WTC11 (cell line): ENCODE data around the gene SULT6B1. TPM values are rescaled to one million over a fixed set of nuclear protein-coding genes. Genes with fewer than 3 reads are reported as not detected.
"Not testable (repeated sequence)": the region's sequence is repeated elsewhere in the genome, so short reads cannot be mapped to it uniquely, and the experiment has no call there.

ENCODE experiments used
- ATAC-seq: fragments of 200-7000 bp; cut with Tn5 transposase; 2 replicates; pipeline ENCODE4 v1.10.0; 2021; ENCODE audit warnings: mild to moderate bottlenecking, moderate library complexity
- CTCF ChIA-PET: fragments of 300-600 bp; sonication (Branson Sonifier 250); formaldehyde crosslinking; loops from one replicate; lab custom pipeline; 2021; ENCODE audit warnings: antibody characterized with exemption; lab: Charles Lee
- POLR2A ChIA-PET: fragments of 350-600 bp; sonication (Branson Sonifier 250); formaldehyde crosslinking; loops from one replicate; lab custom pipeline; 2021; ENCODE audit warnings: antibody characterized with exemption; lab: Charles Lee
- DNase-seq: peaks from one replicate; pipeline ENCODE4 v3.0.0; 2021; ENCODE audit warnings: low spot score
- H3K27ac Mint-ChIP-seq: 2 replicates; pipeline ENCODE4 v1.8.0; 2021; ENCODE audit warnings: mixed read lengths
- H3K27me3 Mint-ChIP-seq: 2 replicates; pipeline ENCODE4 v1.8.0; 2021; ENCODE audit warnings: low read depth, mild to moderate bottlenecking, moderate library complexity, mixed read lengths
- H3K36me3 Mint-ChIP-seq: 2 replicates; pipeline ENCODE4 v1.8.0; 2021; ENCODE audit warnings: mixed read lengths
- H3K4me1 Mint-ChIP-seq: 2 replicates; pipeline ENCODE4 v1.8.0; 2022; ENCODE audit warnings: mixed read lengths
- H3K4me3 Mint-ChIP-seq: 2 replicates; pipeline ENCODE4 v1.8.0; 2021; ENCODE audit warnings: mild to moderate bottlenecking, moderate library complexity, mixed read lengths
- H3K9me3 Mint-ChIP-seq: 2 replicates; pipeline ENCODE4 v1.8.0; 2021; ENCODE audit warnings: mixed read lengths
- ETV6 ChIP-seq: sonication (generic); formaldehyde crosslinking; IDR thresholded peaks from 2 replicates; pipeline ENCODE4 v1.8.1; 2022; ENCODE audit warnings: mild to moderate bottlenecking, missing genetic modification reagents
- FOXK1 ChIP-seq: sonication (generic); formaldehyde crosslinking; IDR thresholded peaks from 2 replicates; pipeline ENCODE4 v1.8.0; 2022; ENCODE audit warnings: mild to moderate bottlenecking, moderate library complexity, missing genetic modification reagents
- GTF2I ChIP-seq: fragments of 250-450 bp; sonication (Bioruptor Pico); conservative IDR thresholded peaks from 2 replicates; pipeline ENCODE4 v1.4.0; 2021; ENCODE audit warnings: mild to moderate bottlenecking
- MXD4 ChIP-seq: fragments of 250-450 bp; sonication (Bioruptor Pico); IDR thresholded peaks from 2 replicates; pipeline ENCODE4 v1.8.0; 2021; ENCODE audit warnings: mild to moderate bottlenecking, moderate library complexity, borderline replicate concordance
- OVOL2 ChIP-seq: fragments of 250-450 bp; sonication (Bioruptor Pico); IDR thresholded peaks from 2 replicates; pipeline ENCODE4 v1.9.0; 2021; ENCODE audit warnings: mild to moderate bottlenecking, borderline replicate concordance
- SMAD3 ChIP-seq: sonication (generic); formaldehyde crosslinking; IDR thresholded peaks from 2 replicates; pipeline ENCODE4 v1.8.0; 2022; ENCODE audit warnings: missing genetic modification reagents, mild to moderate bottlenecking, borderline replicate concordance
- SOX15 ChIP-seq: fragments of 250-450 bp; sonication (Bioruptor Pico); IDR thresholded peaks from 2 replicates; pipeline ENCODE4 v1.9.0; 2021; ENCODE audit warnings: mild to moderate bottlenecking
- TEAD1 ChIP-seq: sonication (generic); formaldehyde crosslinking; IDR thresholded peaks from 2 replicates; pipeline ENCODE4 v1.8.0; 2022; ENCODE audit warnings: mild to moderate bottlenecking, missing genetic modification reagents
- ZNF416 ChIP-seq: fragments of 250-450 bp; sonication (Bioruptor Pico); IDR thresholded peaks from 2 replicates; pipeline ENCODE4 v1.9.0; 2021; ENCODE audit warnings: mild to moderate bottlenecking, inconsistent platforms
- total RNA-seq: library from RNA; stranded (reverse); gene quantifications from 3 replicates; pipeline ENCODE4 v1.2.3, GENCODE V29; 2021
- TF ChIP-seq, protein P1 (sequence below): sonication (generic); formaldehyde crosslinking; IDR thresholded peaks from 2 replicates; pipeline ENCODE4 v1.8.0; 2023; ENCODE audit warnings: missing genetic modification reagents
- TF ChIP-seq, protein P2 (sequence below): sonication (generic); formaldehyde crosslinking; IDR thresholded peaks from 2 replicates; pipeline ENCODE4 v1.8.0; 2022; ENCODE audit warnings: mild to moderate bottlenecking, missing genetic modification reagents
- TF ChIP-seq, protein P3 (sequence below): sonication (generic); formaldehyde crosslinking; IDR thresholded peaks from 2 replicates; pipeline ENCODE4 v1.8.1; 2023; ENCODE audit warnings: mild to moderate bottlenecking, missing genetic modification reagents, moderate library complexity
- TF ChIP-seq, protein P4 (sequence below): sonication (generic); formaldehyde crosslinking; IDR thresholded peaks from 2 replicates; pipeline ENCODE4 v1.8.0; 2022; ENCODE audit warnings: mild to moderate bottlenecking, missing genetic modification reagents
- TF ChIP-seq, protein P5 (sequence below): fragments of 250-450 bp; sonication (Bioruptor Pico); IDR thresholded peaks from 2 replicates; pipeline ENCODE4 v1.9.0; 2021; ENCODE audit warnings: mild to moderate bottlenecking, borderline replicate concordance
- TF ChIP-seq, protein P6 (sequence below): fragments of 250-450 bp; sonication (Bioruptor Pico); IDR thresholded peaks from 2 replicates; pipeline ENCODE4 v1.8.0; 2021; ENCODE audit warnings: mild to moderate bottlenecking

Gene SULT6B1
- total RNA-seq, 1 experiment from 2014 or later, result not detected

DNA sequence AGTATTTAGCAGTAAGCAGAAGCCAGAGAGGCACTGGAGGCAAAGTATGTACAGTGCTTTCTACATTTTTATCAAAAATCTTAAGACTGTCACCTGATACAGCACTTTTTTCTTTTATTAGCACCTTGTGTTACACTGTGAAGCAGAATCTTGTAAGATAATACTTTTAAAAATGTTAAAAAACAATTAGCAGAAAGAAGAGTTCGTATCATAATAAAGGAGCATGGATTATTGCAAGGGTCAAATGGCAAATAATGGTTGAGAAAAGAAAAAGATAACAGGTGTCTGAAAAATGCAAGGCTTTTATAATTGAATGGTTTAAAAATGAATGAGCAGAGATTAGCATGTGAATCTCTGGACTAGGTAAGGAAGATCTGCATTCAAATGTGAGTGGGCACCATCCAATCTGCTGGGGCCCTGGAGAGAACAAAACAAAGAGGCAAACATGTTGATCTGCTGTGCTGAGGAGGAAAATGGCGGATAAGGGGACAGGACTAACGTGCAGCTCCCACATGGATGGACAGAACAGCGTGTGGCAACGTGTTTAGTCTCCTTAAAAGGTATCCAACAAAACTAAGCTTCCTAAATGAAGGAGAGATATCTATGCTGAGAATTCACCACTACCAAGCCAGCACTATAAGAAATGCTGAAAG lies 17.3 kb upstream of the SULT6B1 start:
- no peaks in the 10 kb centered on the region; the same call in 1 of the 2 replicates for H3K27me3 Mint-ChIP-seq

DNA sequence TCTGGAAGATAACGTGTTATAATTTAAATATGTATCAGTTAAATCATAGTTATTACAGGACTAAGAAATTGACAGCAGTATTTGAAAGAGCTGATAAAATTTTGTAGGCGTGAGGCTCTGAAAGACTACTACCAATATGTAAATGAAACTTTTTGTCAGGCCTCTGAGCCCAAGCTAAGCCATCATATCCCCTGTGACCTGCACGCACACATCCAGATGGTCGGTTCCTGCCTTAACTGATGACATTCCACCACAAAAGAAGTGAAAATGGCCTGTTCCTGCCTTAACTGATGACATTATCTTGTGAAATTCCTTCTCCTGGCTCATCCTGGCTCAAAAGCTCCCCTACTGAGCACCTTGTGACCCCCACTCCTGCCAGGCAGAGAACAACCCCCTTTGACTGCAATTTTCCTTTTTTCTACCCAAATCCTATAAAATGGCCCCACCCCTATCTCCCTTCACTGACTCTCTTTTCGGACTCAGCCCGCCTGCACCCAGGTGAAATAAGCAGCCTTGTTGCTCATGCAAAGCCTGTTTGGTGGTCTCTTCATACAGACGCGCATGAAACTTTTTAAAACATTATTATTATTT lies 16.7 kb upstream of the SULT6B1 start:
- H3K27me3 Mint-ChIP-seq, result not testable (repeated sequence)
- H3K27ac Mint-ChIP-seq, result peak overlapping the region; percentile 96
- TF ChIP-seq TEAD1 (CRISPR knock-in tag), result peak; percentile 76; the same call in 1 of the 2 replicates
- TF ChIP-seq, protein P1, sequence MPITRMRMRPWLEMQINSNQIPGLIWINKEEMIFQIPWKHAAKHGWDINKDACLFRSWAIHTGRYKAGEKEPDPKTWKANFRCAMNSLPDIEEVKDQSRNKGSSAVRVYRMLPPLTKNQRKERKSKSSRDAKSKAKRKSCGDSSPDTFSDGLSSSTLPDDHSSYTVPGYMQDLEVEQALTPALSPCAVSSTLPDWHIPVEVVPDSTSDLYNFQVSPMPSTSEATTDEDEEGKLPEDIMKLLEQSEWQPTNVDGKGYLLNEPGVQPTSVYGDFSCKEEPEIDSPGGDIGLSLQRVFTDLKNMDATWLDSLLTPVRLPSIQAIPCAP (CRISPR knock-in tag), result peak; percentile 79; the same call in 1 of the 2 replicates
- TF ChIP-seq, all 79 proteins: peak for 2; not testable (repeated sequence) for 77
- Mint-ChIP-seq H3K4me1 (peaks cover 66% of the 10 kb centered on the region), H3K36me3 (peaks cover 98% of the 10 kb centered on the region), H3K9me3 (peaks cover 55% of the 10 kb centered on the region), H3K4me3 (peak overlapping the region; percentile 6)
- ATAC-seq (peak; percentile 8), DNase-seq (peak; percentile 25)
- CTCF ChIA-PET, result interaction anchor here (0.8 to 1.3 kb wide), 2 partner anchors 14 to 25 kb away, joined by 3 to 4 read pairs; no protein-coding TSS in a partner anchor
- POLR2A ChIA-PET, result not testable (repeated sequence)

More for the DNA sequence above, 17.3 kb upstream of the SULT6B1 start:
- H3K4me1 Mint-ChIP-seq, result peaks cover 63% of the 10 kb centered on the region
- H3K27ac Mint-ChIP-seq, result peak overlapping the region; percentile 96
- POLR2A ChIA-PET, result no interaction called here
- H3K9me3 Mint-ChIP-seq, result peaks cover 60% of the 10 kb centered on the region
- no peak for TF ChIP-seq OVOL2 (CRISPR knock-in tag)
- TF ChIP-seq, protein P2, sequence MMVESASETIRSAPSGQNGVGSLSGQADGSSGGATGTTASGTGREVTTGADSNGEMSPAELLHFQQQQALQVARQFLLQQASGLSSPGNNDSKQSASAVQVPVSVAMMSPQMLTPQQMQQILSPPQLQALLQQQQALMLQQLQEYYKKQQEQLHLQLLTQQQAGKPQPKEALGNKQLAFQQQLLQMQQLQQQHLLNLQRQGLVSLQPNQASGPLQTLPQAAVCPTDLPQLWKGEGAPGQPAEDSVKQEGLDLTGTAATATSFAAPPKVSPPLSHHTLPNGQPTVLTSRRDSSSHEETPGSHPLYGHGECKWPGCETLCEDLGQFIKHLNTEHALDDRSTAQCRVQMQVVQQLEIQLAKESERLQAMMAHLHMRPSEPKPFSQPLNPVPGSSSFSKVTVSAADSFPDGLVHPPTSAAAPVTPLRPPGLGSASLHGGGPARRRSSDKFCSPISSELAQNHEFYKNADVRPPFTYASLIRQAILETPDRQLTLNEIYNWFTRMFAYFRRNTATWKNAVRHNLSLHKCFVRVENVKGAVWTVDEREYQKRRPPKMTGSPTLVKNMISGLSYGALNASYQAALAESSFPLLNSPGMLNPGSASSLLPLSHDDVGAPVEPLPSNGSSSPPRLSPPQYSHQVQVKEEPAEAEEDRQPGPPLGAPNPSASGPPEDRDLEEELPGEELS, result 0 out of 2 replicates have a peak, but pooled peaks have one; percentile 37
- TF ChIP-seq MXD4 (CRISPR knock-in tag), result no peak
- TF ChIP-seq, protein P3, sequence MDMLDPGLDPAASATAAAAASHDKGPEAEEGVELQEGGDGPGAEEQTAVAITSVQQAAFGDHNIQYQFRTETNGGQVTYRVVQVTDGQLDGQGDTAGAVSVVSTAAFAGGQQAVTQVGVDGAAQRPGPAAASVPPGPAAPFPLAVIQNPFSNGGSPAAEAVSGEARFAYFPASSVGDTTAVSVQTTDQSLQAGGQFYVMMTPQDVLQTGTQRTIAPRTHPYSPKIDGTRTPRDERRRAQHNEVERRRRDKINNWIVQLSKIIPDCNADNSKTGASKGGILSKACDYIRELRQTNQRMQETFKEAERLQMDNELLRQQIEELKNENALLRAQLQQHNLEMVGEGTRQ (CRISPR knock-in tag), result no peak
- TF ChIP-seq, protein P4, sequence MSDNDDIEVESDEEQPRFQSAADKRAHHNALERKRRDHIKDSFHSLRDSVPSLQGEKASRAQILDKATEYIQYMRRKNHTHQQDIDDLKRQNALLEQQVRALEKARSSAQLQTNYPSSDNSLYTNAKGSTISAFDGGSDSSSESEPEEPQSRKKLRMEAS, result peak; percentile 84
- peak; percentile 57; the same call in 1 of the 2 replicates for TF ChIP-seq TEAD1 (CRISPR knock-in tag)
- peak; percentile 40; the same call in 1 of the 2 replicates for TF ChIP-seq FOXK1 (CRISPR knock-in tag)
- TF ChIP-seq, protein P5, sequence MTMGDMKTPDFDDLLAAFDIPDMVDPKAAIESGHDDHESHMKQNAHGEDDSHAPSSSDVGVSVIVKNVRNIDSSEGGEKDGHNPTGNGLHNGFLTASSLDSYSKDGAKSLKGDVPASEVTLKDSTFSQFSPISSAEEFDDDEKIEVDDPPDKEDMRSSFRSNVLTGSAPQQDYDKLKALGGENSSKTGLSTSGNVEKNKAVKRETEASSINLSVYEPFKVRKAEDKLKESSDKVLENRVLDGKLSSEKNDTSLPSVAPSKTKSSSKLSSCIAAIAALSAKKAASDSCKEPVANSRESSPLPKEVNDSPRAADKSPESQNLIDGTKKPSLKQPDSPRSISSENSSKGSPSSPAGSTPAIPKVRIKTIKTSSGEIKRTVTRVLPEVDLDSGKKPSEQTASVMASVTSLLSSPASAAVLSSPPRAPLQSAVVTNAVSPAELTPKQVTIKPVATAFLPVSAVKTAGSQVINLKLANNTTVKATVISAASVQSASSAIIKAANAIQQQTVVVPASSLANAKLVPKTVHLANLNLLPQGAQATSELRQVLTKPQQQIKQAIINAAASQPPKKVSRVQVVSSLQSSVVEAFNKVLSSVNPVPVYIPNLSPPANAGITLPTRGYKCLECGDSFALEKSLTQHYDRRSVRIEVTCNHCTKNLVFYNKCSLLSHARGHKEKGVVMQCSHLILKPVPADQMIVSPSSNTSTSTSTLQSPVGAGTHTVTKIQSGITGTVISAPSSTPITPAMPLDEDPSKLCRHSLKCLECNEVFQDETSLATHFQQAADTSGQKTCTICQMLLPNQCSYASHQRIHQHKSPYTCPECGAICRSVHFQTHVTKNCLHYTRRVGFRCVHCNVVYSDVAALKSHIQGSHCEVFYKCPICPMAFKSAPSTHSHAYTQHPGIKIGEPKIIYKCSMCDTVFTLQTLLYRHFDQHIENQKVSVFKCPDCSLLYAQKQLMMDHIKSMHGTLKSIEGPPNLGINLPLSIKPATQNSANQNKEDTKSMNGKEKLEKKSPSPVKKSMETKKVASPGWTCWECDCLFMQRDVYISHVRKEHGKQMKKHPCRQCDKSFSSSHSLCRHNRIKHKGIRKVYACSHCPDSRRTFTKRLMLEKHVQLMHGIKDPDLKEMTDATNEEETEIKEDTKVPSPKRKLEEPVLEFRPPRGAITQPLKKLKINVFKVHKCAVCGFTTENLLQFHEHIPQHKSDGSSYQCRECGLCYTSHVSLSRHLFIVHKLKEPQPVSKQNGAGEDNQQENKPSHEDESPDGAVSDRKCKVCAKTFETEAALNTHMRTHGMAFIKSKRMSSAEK (CRISPR knock-in tag), result peak; percentile 80; the same call in 1 of the 2 replicates
- TF ChIP-seq ETV6 (CRISPR knock-in tag), result peak; percentile 50; the same call in 1 of the 2 replicates
- TF ChIP-seq, all 79 proteins: peak for 6
- peak; percentile 37 for DNase-seq
- ATAC-seq, result peak; percentile 93
- peak overlapping the region; percentile 6 for H3K4me3 Mint-ChIP-seq
- CTCF ChIA-PET, result interaction anchor here (1.3 kb wide), 1 partner anchor 25 kb away, joined by 3 read pairs; no protein-coding TSS in a partner anchor
- peaks cover 98% of the 10 kb centered on the region for H3K36me3 Mint-ChIP-seq

DNA sequence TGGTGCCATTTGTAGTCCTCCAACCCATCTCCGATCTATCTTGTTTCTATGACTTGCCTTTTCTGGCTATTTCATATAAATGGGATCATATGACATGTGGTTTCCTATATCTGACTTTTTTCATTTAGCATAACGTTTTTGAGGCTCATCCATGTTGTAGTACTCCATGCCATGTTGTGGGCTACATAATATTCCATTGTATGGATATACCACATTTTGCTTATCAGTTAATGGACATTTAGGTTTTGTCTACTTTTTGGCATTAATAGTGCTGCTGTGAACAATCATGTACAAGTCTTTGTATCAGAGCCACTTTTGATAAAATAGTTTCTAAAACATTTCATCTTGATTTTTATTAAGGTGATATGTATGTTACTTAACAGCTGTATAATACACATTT lies 15.2 kb upstream of the SULT6B1 start:
- ChIA-PET POLR2A (no interaction called here), CTCF (interaction anchor here (1.6 kb wide), 1 partner anchor 12 kb away, joined by 3 read pairs; no protein-coding TSS in a partner anchor)
- Mint-ChIP-seq H3K4me1 (peaks cover 71% of the 10 kb centered on the region), H3K27ac (peak overlapping the region; percentile 60; the same call in 1 of the 2 replicates), H3K27me3 (no peaks in the 10 kb centered on the region; the same call in 1 of the 2 replicates), H3K9me3 (peaks cover 41% of the 10 kb centered on the region), H3K4me3 (no peak overlapping the region), H3K36me3 (peaks cover 92% of the 10 kb centered on the region)
- no peak for TF ChIP-seq SMAD3 (CRISPR knock-in tag)
- TF ChIP-seq ZNF416 (CRISPR knock-in tag), result no peak
- peak; percentile 53; the same call in 1 of the 2 replicates for TF ChIP-seq GTF2I
- TF ChIP-seq, protein P6, sequence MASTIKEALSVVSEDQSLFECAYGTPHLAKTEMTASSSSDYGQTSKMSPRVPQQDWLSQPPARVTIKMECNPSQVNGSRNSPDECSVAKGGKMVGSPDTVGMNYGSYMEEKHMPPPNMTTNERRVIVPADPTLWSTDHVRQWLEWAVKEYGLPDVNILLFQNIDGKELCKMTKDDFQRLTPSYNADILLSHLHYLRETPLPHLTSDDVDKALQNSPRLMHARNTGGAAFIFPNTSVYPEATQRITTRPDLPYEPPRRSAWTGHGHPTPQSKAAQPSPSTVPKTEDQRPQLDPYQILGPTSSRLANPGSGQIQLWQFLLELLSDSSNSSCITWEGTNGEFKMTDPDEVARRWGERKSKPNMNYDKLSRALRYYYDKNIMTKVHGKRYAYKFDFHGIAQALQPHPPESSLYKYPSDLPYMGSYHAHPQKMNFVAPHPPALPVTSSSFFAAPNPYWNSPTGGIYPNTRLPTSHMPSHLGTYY (CRISPR knock-in tag), result 0 out of 2 replicates have a peak, but pooled peaks have one; percentile 18
- no peak for TF ChIP-seq SOX15 (CRISPR knock-in tag)
- DNase-seq (no peak), ATAC-seq (no peak)
